ENCODE results near the gene SLAMF1. TPM values are rescaled to one million over a fixed set of nuclear protein-coding genes. Genes with fewer than 3 reads are reported as not detected.

Gene SLAMF1
- total RNA-seq, 1 donor from 2014 or later, result not detected

- TF ChIP-seq EZH2 (IDR thresholded peaks at IDR 0.05; ENCODE audit: insufficient read depth, low read length) (no peak), CTCF (IDR thresholded peaks at IDR 0.05; ENCODE audit: insufficient read depth, low read depth, low read length) (no peak)
- FAIRE-seq, result no peak
- no peak overlapping the region for H2AFZ ChIP-seq (ENCODE audit: low read depth, low read length)
Measured at GRCh38 chr1:160641323-160642280, 5.2 kb downstream of the SLAMF1 start.

GRCh38 chr1:160640359-160641123, 6.3 kb downstream of the SLAMF1 start:
- Histone ChIP-seq H3K9ac (ENCODE audit: low read length) (no peak overlapping the region), H3K27me3 (ENCODE audit: insufficient read depth, low read length) (no peaks in the 10 kb centered on the region), H3K4me2 (ENCODE audit: low read length) (no peak overlapping the region), H3K27ac (ENCODE audit: low read depth, low read length) (no peak overlapping the region), H3K4me3 (ENCODE audit: insufficient read depth, low read depth, low read length) (no peak overlapping the region), H3K79me2 (ENCODE audit: insufficient read depth, low read length) (no peaks in the 10 kb centered on the region), H3K36me3 (ENCODE audit: insufficient read depth, low read length) (no peaks in the 10 kb centered on the region), H3K4me1 (ENCODE audit: insufficient read depth, low read length) (no peaks in the 10 kb centered on the region), H2AFZ (ENCODE audit: low read depth, low read length) (no peak overlapping the region), H3K9me3 (ENCODE audit: insufficient read depth, low read depth, low read length) (no peaks in the 10 kb centered on the region), H4K20me1 (ENCODE audit: insufficient read depth, low read length) (no peaks in the 10 kb centered on the region)
- FAIRE-seq, result no peak
- Mint-ChIP-seq H3K36me3 (ENCODE audit: low read depth, unreplicated experiment) (no peaks in the 10 kb centered on the region), H3K27ac (ENCODE audit: unreplicated experiment) (no peak overlapping the region), H3K4me3 (ENCODE audit: unreplicated experiment) (no peak overlapping the region), H3K27me3 (ENCODE audit: low read depth, unreplicated experiment) (peaks cover 5% of the 10 kb centered on the region), H3K9me3 (ENCODE audit: unreplicated experiment) (peaks cover 2% of the 10 kb centered on the region), H3K4me1 (ENCODE audit: low read depth, unreplicated experiment) (peaks cover 35% of the 10 kb centered on the region)
- no peak for TF ChIP-seq CTCF (IDR thresholded peaks at IDR 0.05; ENCODE audit: insufficient read depth, low read depth, low read length)
- TF ChIP-seq EZH2 (IDR thresholded peaks at IDR 0.05; ENCODE audit: insufficient read depth, low read length), result no peak
- no peak for DNase-seq (ENCODE audit: low read depth)

More at GRCh38 chr1:160641323-160642280, 5.2 kb downstream of the SLAMF1 start:
- no peaks in the 10 kb centered on the region for H3K9me3 ChIP-seq (ENCODE audit: insufficient read depth, low read depth, low read length)
- H3K4me1 Mint-ChIP-seq (ENCODE audit: low read depth, unreplicated experiment), result peaks cover 31% of the 10 kb centered on the region
- no peak overlapping the region for H3K4me2 ChIP-seq (ENCODE audit: low read length)
- no peaks in the 10 kb centered on the region for H4K20me1 ChIP-seq (ENCODE audit: insufficient read depth, low read length)
- H3K27me3 Mint-ChIP-seq (ENCODE audit: low read depth, unreplicated experiment), result peaks cover 11% of the 10 kb centered on the region
- H3K9ac ChIP-seq (ENCODE audit: low read length), result no peak overlapping the region
- H3K4me3 Mint-ChIP-seq (ENCODE audit: unreplicated experiment), result no peak overlapping the region
- H3K79me2 ChIP-seq (ENCODE audit: insufficient read depth, low read length), result no peaks in the 10 kb centered on the region
- H3K36me3 ChIP-seq (ENCODE audit: insufficient read depth, low read length), result no peaks in the 10 kb centered on the region
- no peaks in the 10 kb centered on the region for H3K4me1 ChIP-seq (ENCODE audit: insufficient read depth, low read length)
- no peaks in the 10 kb centered on the region for H3K27me3 ChIP-seq (ENCODE audit: insufficient read depth, low read length)
- H3K27ac ChIP-seq (ENCODE audit: low read depth, low read length), result no peak overlapping the region
- no peaks in the 10 kb centered on the region for H3K36me3 Mint-ChIP-seq (ENCODE audit: low read depth, unreplicated experiment)
- no peak overlapping the region for H3K27ac Mint-ChIP-seq (ENCODE audit: unreplicated experiment)
- H3K4me3 ChIP-seq (ENCODE audit: insufficient read depth, low read depth, low read length), result no peak overlapping the region
- H3K9me3 Mint-ChIP-seq (ENCODE audit: unreplicated experiment), result no peaks in the 10 kb centered on the region
- DNase-seq (ENCODE audit: low read depth), result no peak
